Hematopoietic multipotent progenitor cell treated with erythropoietin and hydrocortisone succinate and interleukin-3 and kit ligand, for 6 days (in vitro differentiated cells): ENCODE results near the gene ARHGAP10.
"Not testable (repeated sequence)": the region's sequence is repeated elsewhere in the genome, so short reads cannot be mapped to it uniquely, and the experiment has no call there.

Source experiments
- DNase-seq: peaks from one replicate; pipeline ENCODE4 v3.0.0-alpha.2; 2015

ARHGAP10 gene

GRCh38 chr4:148073349-148073748 is 341.5 kb downstream of the ARHGAP10 start:
- no peak for DNase-seq

- no peak for DNase-seq
These were observed 342.6 kb downstream of the ARHGAP10 start for GRCh38 chr4:148074462-148074861.

- DNase-seq, result no peak
These were observed 343.6 kb downstream of the ARHGAP10 start for GRCh38 chr4:148075438-148075837.

GRCh38 chr4:148076964-148077363 is 345.1 kb downstream of the ARHGAP10 start:
- DNase-seq, result no peak

GRCh38 chr4:148077581-148077980 is 345.7 kb downstream of the ARHGAP10 start:
- no peak for DNase-seq

- DNase-seq, result no peak
These were observed 346.2 kb downstream of the ARHGAP10 start for GRCh38 chr4:148078061-148078460.

- DNase-seq, result no peak
These were observed 348.1 kb downstream of the ARHGAP10 start for GRCh38 chr4:148079961-148080360.

- no peak for DNase-seq
These were observed 349.4 kb downstream of the ARHGAP10 start for GRCh38 chr4:148081267-148081666.

GRCh38 chr4:148081745-148082144 is 349.9 kb downstream of the ARHGAP10 start:
- no peak for DNase-seq

- DNase-seq, result not testable (repeated sequence)
These were observed 351.2 kb downstream of the ARHGAP10 start for GRCh38 chr4:148083073-148083472.

- DNase-seq, result peak; percentile 48
These were observed 357.7 kb downstream of the ARHGAP10 start for GRCh38 chr4:148089624-148090023.

GRCh38 chr4:148090029-148090428 is 358.1 kb downstream of the ARHGAP10 start:
- DNase-seq, result no peak

- no peak for DNase-seq
These were observed 358.9 kb downstream of the ARHGAP10 start for GRCh38 chr4:148090503-148091476.

- no peak for DNase-seq
These were observed 360.0 kb downstream of the ARHGAP10 start for GRCh38 chr4:148091896-148092295.

GRCh38 chr4:148092316-148093014 is 360.6 kb downstream of the ARHGAP10 start:
- no peak for DNase-seq

- no peak for DNase-seq
These were observed 361.2 kb downstream of the ARHGAP10 start for GRCh38 chr4:148093065-148093464.

GRCh38 chr4:148094149-148094548 is 362.3 kb downstream of the ARHGAP10 start:
- DNase-seq, result no peak

- DNase-seq, result no peak
These were observed 363.5 kb downstream of the ARHGAP10 start for GRCh38 chr4:148095346-148095923.

GRCh38 chr4:148097801-148098200 is 365.9 kb downstream of the ARHGAP10 start:
- DNase-seq, result no peak

- DNase-seq, result no peak
These were observed 369.3 kb downstream of the ARHGAP10 start for GRCh38 chr4:148101235-148101634.

- no peak for DNase-seq
These were observed 369.9 kb downstream of the ARHGAP10 start for GRCh38 chr4:148101790-148102189.

- DNase-seq, result no peak
These were observed 371.9 kb downstream of the ARHGAP10 start for GRCh38 chr4:148103597-148104355.

GRCh38 chr4:148108766-148109165 is 376.9 kb downstream of the ARHGAP10 start:
- DNase-seq, result no peak
